Measurements from ENCODE around the gene C5. TPM values are rescaled to one million over a fixed set of nuclear protein-coding genes. Genes with fewer than 3 reads are reported as not detected.

C5 gene
- total and polyA plus RNA-seq, 9 donors: 3.0 to 7.2 (median 4.6) TPM

GRCh38 chr9:120960001-120960400, 90.1 kb downstream of the C5 start:
- DNase-seq: no peak
- H3K9me3 ChIP-seq: no peaks in the 10 kb centered on the region
- H3K27me3 ChIP-seq: no peaks in the 10 kb centered on the region
- H3K4me3 ChIP-seq: no peak overlapping the region
- TF ChIP-seq CTCF (IDR thresholded peaks at IDR 0.05): no peak
- TF ChIP-seq EP300 (IDR thresholded peaks at IDR 0.05): no peak
- TF ChIP-seq POLR2A (IDR thresholded peaks at IDR 0.05): no peak
- H3K4me1 ChIP-seq (ENCODE audit: insufficient read depth): no peaks in the 10 kb centered on the region
- intact Hi-C loops (cut with DNase I): no loop called here
- no peak overlapping the region for H3K27ac ChIP-seq
- no peaks in the 10 kb centered on the region for H3K36me3 ChIP-seq
- 92 to 97% (median 93%) methylated on average over 1 of the region's 1 CpG for WGBS, 3 donors

GRCh38 chr9:120956862-120957261, 93.2 kb downstream of the C5 start:
- H3K36me3 ChIP-seq: no peaks in the 10 kb centered on the region
- H3K27me3 ChIP-seq: no peaks in the 10 kb centered on the region
- H3K4me3 ChIP-seq: no peak overlapping the region
- no peak for TF ChIP-seq POLR2A (IDR thresholded peaks at IDR 0.05)
- no peak for TF ChIP-seq CTCF (IDR thresholded peaks at IDR 0.05)
- TF ChIP-seq EP300 (IDR thresholded peaks at IDR 0.05): no peak
- no peaks in the 10 kb centered on the region for H3K9me3 ChIP-seq
- DNase-seq: no peak
- H3K4me1 ChIP-seq (ENCODE audit: insufficient read depth): peaks cover 3% of the 10 kb centered on the region
- no peak overlapping the region for H3K27ac ChIP-seq
- intact Hi-C loops (cut with DNase I): no loop called here
- WGBS, 3 donors: 97 to 98% (median 97%) methylated on average over 3 of the region's 3 CpGs

- H3K4me1 ChIP-seq (ENCODE audit: insufficient read depth): peaks cover 5% of the 10 kb centered on the region
- DNase-seq: no peak
- 65 to 70% (median 67%) methylated on average over 9 of the region's 9 CpGs for WGBS, 3 donors
- H3K27ac ChIP-seq: peak overlapping the region in 1 of 2 donors; percentile 25
- H3K9me3 ChIP-seq: no peaks in the 10 kb centered on the region
- H3K36me3 ChIP-seq: no peaks in the 10 kb centered on the region
- H3K27me3 ChIP-seq: no peaks in the 10 kb centered on the region
- H3K4me3 ChIP-seq: no peak overlapping the region
- intact Hi-C loops (cut with DNase I): no loop called here
- TF ChIP-seq CTCF (IDR thresholded peaks at IDR 0.05) (no peak), POLR2A (IDR thresholded peaks at IDR 0.05) (no peak), EP300 (IDR thresholded peaks at IDR 0.05) (no peak)
Measured at GRCh38 chr9:120951960-120952618, 98.0 kb downstream of the C5 start.

- H3K4me3 ChIP-seq: no peak overlapping the region
- H3K4me1 ChIP-seq (ENCODE audit: insufficient read depth): peaks cover 5% of the 10 kb centered on the region
- 81 to 89% (median 85%) methylated on average over 8 of the region's 8 CpGs for WGBS, 3 donors
- intact Hi-C loops (cut with DNase I): no loop called here
- no peaks in the 10 kb centered on the region for H3K9me3 ChIP-seq
- TF ChIP-seq CTCF (IDR thresholded peaks at IDR 0.05): no peak
- TF ChIP-seq EP300 (IDR thresholded peaks at IDR 0.05): no peak
- no peak for TF ChIP-seq POLR2A (IDR thresholded peaks at IDR 0.05)
- H3K27me3 ChIP-seq: no peaks in the 10 kb centered on the region
- H3K27ac ChIP-seq: no peak overlapping the region
- no peaks in the 10 kb centered on the region for H3K36me3 ChIP-seq
- DNase-seq: no peak
Measured at GRCh38 chr9:120950421-120951388, 99.4 kb downstream of the C5 start.
